ENCODE measurements around the gene A1BG. TPM values are rescaled to one million over a fixed set of nuclear protein-coding genes. Genes with fewer than 3 reads are reported as not detected.

A1BG gene
- total RNA-seq, 1 experiment from 2014 or later, result 1.2 TPM

GRCh38 chr19:58338825-58339558 lies 14.3 kb downstream of the A1BG start:
- H3K27me3 ChIP-seq (ENCODE audit: insufficient read depth, low read length), result no peaks in the 10 kb centered on the region
- ChIA-PET CTCF (no interaction called here), POLR2A (no interaction called here), RAD21 (ENCODE audit: low non-redundant PET in 1 of 2, low total read pairs in 2 of 2, uncharacterized antibody in 2 of 2, unreplicated experiment in 2 of 2) (no interaction called here)
- H3K4me1 ChIP-seq (ENCODE audit: control insufficient read depth in 1 of 2, insufficient read depth in 2 of 2, low read length in 2 of 2), result no peaks in the 10 kb centered on the region
- no peak for DNase-seq (ENCODE audit: low read depth, low spot score)
- no peak overlapping the region for H3K9ac ChIP-seq (ENCODE audit: low read length)
- peaks cover 0 to 4% of the 10 kb centered on the region in 2 experiments; a peak in 1 of 4 replicates for H3K9me3 ChIP-seq (ENCODE audit: control insufficient read depth in 1 of 2, insufficient read depth in 1 of 2, low read depth in 1 of 2, low read length in 2 of 2)
- no peaks in the 10 kb centered on the region for H3K79me2 ChIP-seq (ENCODE audit: insufficient read depth, low read length)
- TF ChIP-seq ZBTB33 (IDR thresholded peaks at IDR 0.05; ENCODE audit: extremely low read depth, insufficient replicate concordance, low read length) (no peak), CTCF (IDR thresholded peaks at IDR 0.05 in 2 of 3, conservative IDR thresholded peaks at IDR 0.05 in 1 of 3; ENCODE audit: borderline replicate concordance in 1 of 3, insufficient read depth in 1 of 3, low read depth in 2 of 3, low read length in 2 of 3) (0 out of 6 replicates have a peak, but pooled peaks of 1 of the 3 experiments have one; percentile 9)
- no peak overlapping the region for H2AFZ ChIP-seq (ENCODE audit: low read depth, low read length, poor library complexity, severe bottlenecking)
- intact Hi-C loops (cut with micrococcal nuclease), result no loop called here
- peaks cover 0 to 21% of the 10 kb centered on the region in 2 experiments; a peak in 1 of 4 replicates for H3K36me3 ChIP-seq (ENCODE audit: control insufficient read depth in 1 of 2, insufficient read depth in 2 of 2, low read length in 2 of 2)
- H3K27ac ChIP-seq (ENCODE audit: low read depth, low read length), result no peak overlapping the region
- H3K9me2 ChIP-seq (ENCODE audit: insufficient read depth), result no peaks in the 10 kb centered on the region
- H3K4me3 ChIP-seq (replicated peaks in 1 of 2; ENCODE audit: low read depth in 1 of 2, low read length in 2 of 2), result no peak overlapping the region
- no peaks in the 10 kb centered on the region for H4K20me1 ChIP-seq (ENCODE audit: insufficient read depth)
- peak; percentile 34; the same call in 1 of the 2 replicates for ATAC-seq
- BruUV-seq (replicated peaks), result no TSS peak
- H3K4me2 ChIP-seq (ENCODE audit: low read length), result no peak overlapping the region
